Panc1 (cell line): ENCODE measurements around the gene MYMK. TPM values are rescaled to one million over a fixed set of nuclear protein-coding genes. Genes with fewer than 3 reads are reported as not detected.

Source experiments
- ATAC-seq: fragments of 200-7000 bp; cut with Tn5 transposase; 2 replicates; pipeline ENCODE4 v1.9.1; 2020; ENCODE audit warnings: mild to moderate bottlenecking, moderate library complexity
- BruUV-seq: library from RNA; stranded (reverse); fragments of 400-500 nt; replicated peaks from 2 replicates; lab custom pipeline; 2021; lab: Mats Ljungman, UMichigan
- CTCF ChIA-PET: fragments of 300-600 bp; sonication (Branson Sonifier 250); formaldehyde crosslinking; loops from one replicate; lab custom pipeline; 2022; ENCODE audit warnings: antibody characterized with exemption; lab: Charles Lee
- POLR2A ChIA-PET: fragments of 300-600 bp; sonication (Branson Sonifier 250); formaldehyde crosslinking; loops from one replicate; lab custom pipeline; 2022; ENCODE audit warnings: antibody characterized with exemption; lab: Charles Lee
- DNase-seq: peaks from one replicate; pipeline ENCODE4 v3.0.0-alpha.2; 2010; ENCODE audit warnings: low read depth, low spot score
- H3K27ac ChIP-seq: 2 replicates; pipeline ENCODE4 v1.5.1; 2011; ENCODE audit warnings: mild to moderate bottlenecking, low read length, inconsistent platforms
- H3K27me3 ChIP-seq: fragments of 200-500 bp; sonication (Bioruptor generic); 2 replicates; pipeline ENCODE4 v1.6.0; 2014; ENCODE audit warnings: low read length, inconsistent platforms; ENCODE audit not compliant: control insufficient read depth, insufficient read depth
- H3K36me3 ChIP-seq: fragments of 200-500 bp; sonication (Bioruptor generic); 2 replicates; pipeline ENCODE4 v1.5.1; 2014; ENCODE audit warnings: inconsistent platforms, mild to moderate bottlenecking, low read length, moderate library complexity; ENCODE audit not compliant: control insufficient read depth, insufficient read depth
- H3K4me1 ChIP-seq: 2 replicates; pipeline ENCODE4 v1.5.1; 2011; ENCODE audit warnings: inconsistent platforms, mild to moderate bottlenecking, low read length, moderate library complexity; ENCODE audit not compliant: control insufficient read depth, insufficient read depth
- H3K4me3 ChIP-seq, 2 experiments: 2 replicates each; pipeline ENCODE4 v1.5.1; 2011 to 2012; ENCODE audit warnings: low read depth in 2 of 2, low read length in 2 of 2, mild to moderate bottlenecking in 2 of 2, inconsistent platforms in 1 of 2, moderate library complexity in 1 of 2
- H3K9me3 ChIP-seq: fragments of 200-500 bp; sonication (Bioruptor generic); 2 replicates; pipeline ENCODE4 v1.5.1; 2014; ENCODE audit warnings: low read depth, mild to moderate bottlenecking, inconsistent platforms, low read length, moderate library complexity; ENCODE audit not compliant: control insufficient read depth, insufficient read depth
- POLR2AphosphoS5 ChIP-seq: IDR thresholded peaks from 2 replicates; pipeline ENCODE4 v1.6.1; 2012; ENCODE audit warnings: mild to moderate bottlenecking, low read depth, low read length, moderate library complexity
- SIN3A ChIP-seq: IDR thresholded peaks from 2 replicates; pipeline ENCODE4 v1.6.1; 2012; ENCODE audit warnings: low read depth, mild to moderate bottlenecking, low read length, moderate library complexity, borderline replicate concordance; ENCODE audit not compliant: insufficient read depth
- TCF7L2 ChIP-seq: IDR thresholded peaks from 2 replicates; pipeline ENCODE4 v1.6.1; 2011; ENCODE audit warnings: mild to moderate bottlenecking, low read depth, low read length, inconsistent platforms
- in situ Hi-C: cut with HindIII; loops from 2 replicates; pipeline ENCODE4 v1.10.0; 2016; ENCODE audit warnings: low sequenced_read_pairs, low pct_unique_long_range_greater_than_20kb
- intact Hi-C: fragments of 100-400 bp; cut with micrococcal nuclease; formaldehyde crosslinking; loops from one replicate; pipeline ENCODE4 v1.10.0; 2022; ENCODE audit not compliant: unreplicated experiment
- total RNA-seq: library from RNA; stranded (reverse); gene quantifications from one replicate; pipeline ENCODE4 v1.2.1, GENCODE V29; 2021; ENCODE audit not compliant: unreplicated experiment
- TF ChIP-seq, protein P1 (sequence below): fragments of 450-650 bp; IDR thresholded peaks from 2 replicates; pipeline ENCODE4 v1.5.1; 2017; ENCODE audit warnings: mild to moderate bottlenecking
- TF ChIP-seq, protein P2 (sequence below), 2 experiments: IDR thresholded peaks; 2 replicates each; pipeline ENCODE4 v1.6.1; 2011 to 2012; ENCODE audit warnings: low read depth in 2 of 2, control low read depth in 1 of 2, low read length in 1 of 2, mild to moderate bottlenecking in 1 of 2, moderate library complexity in 1 of 2; ENCODE audit not compliant: insufficient read depth in 1 of 2

MYMK gene
- total RNA-seq, 1 experiment from 2014 or later: not detected

DNA sequence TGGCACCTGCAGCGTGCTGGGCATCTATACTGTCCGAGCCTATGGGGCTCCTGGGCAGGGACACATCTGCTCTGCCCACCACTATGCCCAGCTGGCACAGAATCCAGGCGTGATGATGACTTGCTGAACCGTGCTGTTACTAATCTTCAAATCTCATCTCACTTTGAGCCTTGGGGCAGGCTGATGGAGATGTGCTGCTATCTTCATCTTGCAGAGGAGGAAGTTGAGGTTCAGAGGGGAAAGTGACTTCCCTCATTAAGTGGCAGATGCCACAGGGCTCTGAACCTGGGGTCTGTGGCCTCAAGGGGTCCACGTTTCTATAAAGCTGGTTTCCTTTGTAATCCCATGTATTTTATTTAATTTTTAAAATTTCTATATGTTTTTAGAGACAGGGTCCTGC, 50.5 kb downstream of the MYMK start:
- Histone ChIP-seq H3K4me1 (peaks cover 5% of the 10 kb centered on the region), H3K4me3 (no peak overlapping the region), H3K36me3 (no peaks in the 10 kb centered on the region; the same call in 1 of the 2 replicates), H3K27me3 (no peaks in the 10 kb centered on the region), H3K9me3 (no peaks in the 10 kb centered on the region), H3K27ac (no peak overlapping the region)
- intact Hi-C loops: no loop called here
- POLR2A ChIA-PET: no interaction called here
- DNase-seq (no peak), ATAC-seq (no peak)
- no TSS peak for BruUV-seq
- in situ Hi-C loops: no loop called here
- TF ChIP-seq POLR2AphosphoS5 (no peak), SIN3A (no peak), TCF7L2 (no peak)
- TF ChIP-seq, protein P1, sequence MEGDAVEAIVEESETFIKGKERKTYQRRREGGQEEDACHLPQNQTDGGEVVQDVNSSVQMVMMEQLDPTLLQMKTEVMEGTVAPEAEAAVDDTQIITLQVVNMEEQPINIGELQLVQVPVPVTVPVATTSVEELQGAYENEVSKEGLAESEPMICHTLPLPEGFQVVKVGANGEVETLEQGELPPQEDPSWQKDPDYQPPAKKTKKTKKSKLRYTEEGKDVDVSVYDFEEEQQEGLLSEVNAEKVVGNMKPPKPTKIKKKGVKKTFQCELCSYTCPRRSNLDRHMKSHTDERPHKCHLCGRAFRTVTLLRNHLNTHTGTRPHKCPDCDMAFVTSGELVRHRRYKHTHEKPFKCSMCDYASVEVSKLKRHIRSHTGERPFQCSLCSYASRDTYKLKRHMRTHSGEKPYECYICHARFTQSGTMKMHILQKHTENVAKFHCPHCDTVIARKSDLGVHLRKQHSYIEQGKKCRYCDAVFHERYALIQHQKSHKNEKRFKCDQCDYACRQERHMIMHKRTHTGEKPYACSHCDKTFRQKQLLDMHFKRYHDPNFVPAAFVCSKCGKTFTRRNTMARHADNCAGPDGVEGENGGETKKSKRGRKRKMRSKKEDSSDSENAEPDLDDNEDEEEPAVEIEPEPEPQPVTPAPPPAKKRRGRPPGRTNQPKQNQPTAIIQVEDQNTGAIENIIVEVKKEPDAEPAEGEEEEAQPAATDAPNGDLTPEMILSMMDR: no peak
- TF ChIP-seq, protein P2, sequence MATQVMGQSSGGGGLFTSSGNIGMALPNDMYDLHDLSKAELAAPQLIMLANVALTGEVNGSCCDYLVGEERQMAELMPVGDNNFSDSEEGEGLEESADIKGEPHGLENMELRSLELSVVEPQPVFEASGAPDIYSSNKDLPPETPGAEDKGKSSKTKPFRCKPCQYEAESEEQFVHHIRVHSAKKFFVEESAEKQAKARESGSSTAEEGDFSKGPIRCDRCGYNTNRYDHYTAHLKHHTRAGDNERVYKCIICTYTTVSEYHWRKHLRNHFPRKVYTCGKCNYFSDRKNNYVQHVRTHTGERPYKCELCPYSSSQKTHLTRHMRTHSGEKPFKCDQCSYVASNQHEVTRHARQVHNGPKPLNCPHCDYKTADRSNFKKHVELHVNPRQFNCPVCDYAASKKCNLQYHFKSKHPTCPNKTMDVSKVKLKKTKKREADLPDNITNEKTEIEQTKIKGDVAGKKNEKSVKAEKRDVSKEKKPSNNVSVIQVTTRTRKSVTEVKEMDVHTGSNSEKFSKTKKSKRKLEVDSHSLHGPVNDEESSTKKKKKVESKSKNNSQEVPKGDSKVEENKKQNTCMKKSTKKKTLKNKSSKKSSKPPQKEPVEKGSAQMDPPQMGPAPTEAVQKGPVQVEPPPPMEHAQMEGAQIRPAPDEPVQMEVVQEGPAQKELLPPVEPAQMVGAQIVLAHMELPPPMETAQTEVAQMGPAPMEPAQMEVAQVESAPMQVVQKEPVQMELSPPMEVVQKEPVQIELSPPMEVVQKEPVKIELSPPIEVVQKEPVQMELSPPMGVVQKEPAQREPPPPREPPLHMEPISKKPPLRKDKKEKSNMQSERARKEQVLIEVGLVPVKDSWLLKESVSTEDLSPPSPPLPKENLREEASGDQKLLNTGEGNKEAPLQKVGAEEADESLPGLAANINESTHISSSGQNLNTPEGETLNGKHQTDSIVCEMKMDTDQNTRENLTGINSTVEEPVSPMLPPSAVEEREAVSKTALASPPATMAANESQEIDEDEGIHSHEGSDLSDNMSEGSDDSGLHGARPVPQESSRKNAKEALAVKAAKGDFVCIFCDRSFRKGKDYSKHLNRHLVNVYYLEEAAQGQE (IDR thresholded peaks at IDR 0.05; ENCODE audit: insufficient read depth in 1 of 2, low read depth in 2 of 2, low read length in 1 of 2): no peak
- CTCF ChIA-PET: no interaction called here

DNA sequence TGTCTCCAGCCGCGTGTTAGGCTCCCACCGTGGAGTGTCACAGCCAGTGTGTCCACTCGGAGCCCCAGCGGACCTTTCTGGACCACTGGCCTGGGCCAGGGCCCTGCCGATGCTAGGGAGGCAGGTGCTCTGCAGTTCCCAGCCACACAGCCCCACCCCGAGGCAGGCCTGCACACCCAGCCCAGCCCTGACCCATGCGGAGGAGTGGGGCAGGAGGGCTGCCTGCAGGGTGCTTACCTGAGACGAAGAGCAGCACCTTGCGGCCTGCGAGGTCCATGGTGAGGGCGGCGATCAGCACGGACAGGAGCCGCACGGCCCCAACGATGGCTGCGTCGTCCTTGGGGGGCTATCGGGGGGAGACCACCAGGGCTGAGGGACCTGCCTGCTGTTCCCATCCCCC, 51.0 kb downstream of the MYMK start:
- Histone ChIP-seq H3K9me3 (no peaks in the 10 kb centered on the region), H3K27ac (no peak overlapping the region), H3K27me3 (no peaks in the 10 kb centered on the region), H3K4me3 (no peak overlapping the region), H3K4me1 (peaks cover 5% of the 10 kb centered on the region), H3K36me3 (no peaks in the 10 kb centered on the region; the same call in 1 of the 2 replicates)
- POLR2A ChIA-PET: no interaction called here
- intact Hi-C loops: no loop called here
- ATAC-seq: no peak
- BruUV-seq: no TSS peak
- no peak for DNase-seq
- in situ Hi-C loops: no loop called here
- TF ChIP-seq SIN3A (no peak), POLR2AphosphoS5 (no peak), TCF7L2 (no peak)
- TF ChIP-seq, protein P1: no peak
- TF ChIP-seq, protein P2 (IDR thresholded peaks at IDR 0.05; ENCODE audit: insufficient read depth in 1 of 2, low read depth in 2 of 2, low read length in 1 of 2): no peak
- CTCF ChIA-PET: no interaction called here
